IPS DF 4.7 (cell line): Measurements from ENCODE around the gene TRPC4.

Experiments
- DNase-seq: peaks from one replicate; pipeline ENCODE4 v3.0.0-alpha.2; 2013; ENCODE audit warnings: low spot score; ENCODE audit errors: extremely low read depth

The TRPC4 gene

DNA sequence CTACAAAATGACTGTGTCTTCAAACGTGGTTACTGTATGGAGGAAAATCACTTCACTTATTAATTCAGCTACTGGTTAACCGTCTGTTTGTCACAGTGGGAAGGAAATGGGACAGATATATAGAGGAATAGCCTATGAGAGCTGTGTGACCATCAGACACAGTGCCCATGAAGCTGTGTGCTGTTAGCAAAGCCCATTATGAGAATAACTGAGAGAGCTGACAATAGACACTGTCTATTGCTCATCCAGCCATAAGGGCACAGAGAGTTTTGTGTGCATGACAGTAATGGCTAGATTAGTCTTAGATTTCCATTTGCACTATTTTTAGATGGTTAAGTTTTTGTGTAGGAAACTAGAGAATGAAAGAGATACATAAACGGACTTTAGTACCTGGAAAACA lies 206.9 kb downstream of the TRPC4 start:
- DNase-seq: no peak

DNA sequence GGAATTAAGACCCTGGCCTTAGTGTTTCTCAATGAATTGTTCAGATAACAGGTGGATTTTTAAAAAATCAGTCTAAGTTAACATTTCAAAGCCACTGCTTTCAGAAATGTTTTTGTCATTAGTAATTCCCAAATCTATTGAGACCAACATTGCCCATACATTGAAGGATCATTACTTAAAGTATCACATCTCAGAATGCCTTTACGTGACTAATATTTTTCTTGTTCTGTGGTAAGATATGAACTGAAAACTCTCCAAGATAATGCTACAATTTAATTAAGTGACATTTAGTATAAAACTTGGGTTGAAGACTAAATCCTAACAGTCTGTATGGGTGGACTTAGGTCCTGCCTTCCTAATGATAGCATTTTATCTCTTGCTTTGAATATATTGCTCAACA lies 211.6 kb downstream of the TRPC4 start:
- DNase-seq: no peak

DNA sequence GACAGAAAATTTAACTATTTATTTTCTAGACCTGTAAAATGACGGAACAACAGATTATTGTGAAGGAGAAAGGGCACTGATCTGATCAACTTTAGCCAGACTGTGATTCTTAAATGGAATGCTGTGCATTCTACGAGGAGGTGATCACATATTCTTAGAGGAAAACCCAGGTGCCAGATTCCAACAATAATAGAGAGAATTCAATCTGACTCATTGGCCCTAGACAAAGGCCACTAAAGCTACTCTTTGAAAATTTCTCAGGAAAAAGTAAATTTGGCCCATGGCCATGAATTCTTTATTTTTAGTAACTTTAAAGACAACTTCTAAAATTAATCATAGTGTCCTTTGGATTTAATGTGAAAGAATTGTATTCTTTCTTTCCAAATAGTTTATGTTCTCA lies 212.4 kb downstream of the TRPC4 start:
- DNase-seq: no peak

DNA sequence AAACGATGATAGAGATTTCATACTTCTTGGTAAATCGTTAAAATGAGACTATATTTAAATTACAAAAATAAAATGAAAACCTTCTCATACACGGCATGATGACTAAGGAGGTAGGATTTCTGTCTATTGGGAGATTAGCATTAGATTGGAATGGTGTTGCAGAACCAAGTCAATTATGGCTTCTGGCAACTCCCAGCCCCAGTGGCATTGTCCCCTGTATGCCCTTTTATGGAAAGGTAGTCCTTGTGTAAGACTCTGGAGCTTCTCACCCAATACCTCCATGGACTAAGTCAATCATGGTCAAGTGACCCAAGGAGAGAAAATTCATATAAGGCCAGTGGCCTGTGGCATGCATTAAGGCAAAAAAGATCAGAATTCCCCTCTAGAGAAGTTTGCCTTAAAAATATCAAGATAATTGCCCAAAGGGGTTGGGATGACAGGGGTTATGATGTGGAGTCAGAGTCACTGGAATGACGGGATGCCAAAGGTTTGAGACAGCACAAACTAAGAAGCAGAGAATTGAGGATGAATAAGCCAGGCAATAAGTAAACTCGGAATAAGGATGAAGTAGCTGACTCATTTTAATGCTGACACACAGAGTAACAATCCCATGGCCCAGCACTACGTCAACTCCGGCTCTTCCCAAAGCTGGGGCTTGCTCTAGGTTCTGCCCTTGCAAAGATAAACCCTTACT lies 213.2 kb downstream of the TRPC4 start:
- no peak for DNase-seq

DNA sequence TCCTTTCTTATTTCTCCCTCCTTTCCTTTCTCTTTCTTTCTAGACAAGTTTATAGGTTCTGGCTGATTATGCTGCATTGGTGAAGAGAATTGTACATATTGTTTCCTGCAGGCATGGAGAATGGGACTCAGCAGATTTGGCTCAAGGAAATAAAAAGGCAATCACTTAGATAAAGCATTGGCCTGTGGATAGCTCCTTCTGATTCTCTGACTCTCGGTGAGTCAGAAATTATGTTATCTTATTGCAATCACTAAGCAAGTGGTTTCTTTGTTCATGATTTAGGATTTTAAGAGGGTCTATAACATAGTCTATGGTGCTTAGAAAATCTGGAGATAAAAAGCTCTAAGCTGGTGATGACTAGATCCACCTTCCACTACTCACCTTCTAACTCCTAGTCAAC lies 217.0 kb downstream of the TRPC4 start:
- no peak for DNase-seq

DNA sequence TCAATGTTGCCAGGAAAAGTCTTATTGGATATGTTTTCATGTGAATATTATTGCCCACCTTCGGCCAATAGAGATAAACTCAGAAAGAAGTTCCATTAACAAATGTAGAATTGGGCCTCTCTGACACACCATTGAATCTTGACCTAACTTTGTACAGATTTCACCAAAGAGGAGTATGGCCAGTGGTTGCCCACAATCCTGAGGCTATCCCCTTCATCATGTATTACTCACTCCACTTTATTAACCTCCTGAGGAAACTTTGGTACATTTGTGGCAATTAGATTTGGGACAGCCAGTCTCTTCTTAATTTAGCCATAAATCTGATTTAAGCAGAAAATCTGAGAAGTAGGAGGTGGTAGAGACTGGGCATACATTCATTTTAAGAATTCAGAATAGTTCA lies 217.7 kb downstream of the TRPC4 start:
- no peak for DNase-seq

DNA sequence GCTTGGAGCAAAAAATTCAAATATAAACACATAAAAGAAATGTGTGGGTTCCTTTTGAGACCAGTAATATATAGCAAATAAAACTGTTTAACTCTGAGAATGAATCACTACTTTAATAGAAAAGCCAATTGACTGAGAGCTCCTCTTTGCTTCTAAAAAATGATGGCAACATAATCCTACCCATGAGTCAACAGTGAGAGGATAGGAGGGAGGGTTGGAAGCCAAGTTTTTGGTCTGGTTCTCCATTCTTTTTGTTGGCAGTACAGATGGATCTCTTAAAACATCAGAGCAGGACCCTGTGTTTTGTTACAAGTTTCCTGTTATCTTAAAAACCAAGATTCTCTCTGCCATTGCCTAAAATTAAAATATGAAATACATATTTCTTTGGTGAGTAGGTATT lies 221.0 kb downstream of the TRPC4 start:
- no peak for DNase-seq

DNA sequence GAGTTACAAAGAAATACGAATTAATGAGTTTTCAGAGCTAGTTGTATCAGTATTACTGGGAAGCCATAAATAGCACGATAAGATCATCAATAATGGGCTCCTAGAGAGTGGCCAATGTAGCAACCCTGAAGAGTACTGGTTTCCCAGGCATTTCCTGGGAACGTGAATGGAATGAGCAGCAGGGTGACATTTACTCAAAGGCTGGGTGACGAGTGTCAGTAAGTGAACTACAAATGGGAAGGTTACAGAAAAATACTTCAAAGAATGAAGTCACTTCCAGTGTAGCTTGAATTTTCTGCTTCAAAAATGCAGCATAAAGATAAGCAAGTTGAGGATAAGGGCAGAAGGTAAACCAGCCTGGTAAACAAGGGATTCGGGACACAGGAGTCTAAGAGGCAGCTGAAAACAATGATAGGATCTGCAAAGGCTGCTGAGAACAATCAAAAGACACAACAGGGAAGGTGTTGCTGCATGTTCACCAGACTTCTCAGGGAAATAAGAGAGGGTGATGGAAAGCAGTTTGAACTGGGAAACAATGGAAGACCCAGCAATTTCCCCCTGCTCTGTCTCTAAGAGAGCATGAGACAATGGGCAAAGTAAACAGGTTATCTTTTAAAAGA lies 222.4 kb downstream of the TRPC4 start:
- DNase-seq: no peak

DNA sequence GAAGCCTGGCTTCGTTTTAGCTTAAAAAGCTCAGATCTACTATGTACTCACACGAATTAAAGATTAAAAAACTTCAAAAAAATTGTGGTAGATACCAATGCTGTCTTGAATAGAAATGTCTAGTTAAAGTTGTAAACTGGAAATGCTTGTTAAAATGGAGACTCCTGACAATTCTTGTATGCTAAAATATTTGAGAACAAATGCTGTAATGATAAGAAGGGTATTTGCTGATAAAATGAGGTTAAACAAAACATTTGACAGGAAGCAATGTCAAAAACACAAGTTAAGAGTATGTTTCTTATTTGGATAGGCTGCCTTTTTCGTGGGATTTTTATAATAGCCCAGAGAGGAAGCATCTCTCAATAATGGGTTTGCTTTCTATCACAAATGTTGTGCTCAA lies 223.0 kb downstream of the TRPC4 start:
- DNase-seq: no peak

DNA sequence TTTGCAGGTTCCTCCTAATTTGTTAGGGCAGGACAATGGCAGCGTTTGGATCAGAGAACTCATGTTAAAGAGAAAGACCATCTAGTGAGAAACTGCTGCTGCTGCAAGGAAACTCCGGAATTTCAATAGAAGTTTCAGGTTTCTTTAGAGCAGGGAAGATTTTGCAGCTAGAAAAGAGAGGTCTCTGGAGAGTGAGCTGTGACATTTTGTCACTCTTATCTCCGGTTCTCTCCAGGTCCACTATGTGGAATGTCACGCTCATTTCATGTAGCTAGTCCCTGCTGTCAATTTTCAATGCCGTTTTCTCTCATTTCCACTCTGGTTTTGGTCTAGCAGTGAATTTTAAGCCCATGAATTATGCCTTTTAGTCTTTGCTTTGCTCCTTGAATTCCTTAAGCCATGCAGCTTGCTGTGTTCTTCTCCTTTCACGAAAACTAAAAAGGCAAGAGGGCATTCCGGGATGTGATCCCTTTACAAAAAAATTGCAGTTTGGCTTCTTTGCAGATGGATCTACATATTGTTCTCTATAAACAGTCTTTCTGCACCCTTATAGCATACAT lies 224.3 kb downstream of the TRPC4 start:
- DNase-seq: no peak

DNA sequence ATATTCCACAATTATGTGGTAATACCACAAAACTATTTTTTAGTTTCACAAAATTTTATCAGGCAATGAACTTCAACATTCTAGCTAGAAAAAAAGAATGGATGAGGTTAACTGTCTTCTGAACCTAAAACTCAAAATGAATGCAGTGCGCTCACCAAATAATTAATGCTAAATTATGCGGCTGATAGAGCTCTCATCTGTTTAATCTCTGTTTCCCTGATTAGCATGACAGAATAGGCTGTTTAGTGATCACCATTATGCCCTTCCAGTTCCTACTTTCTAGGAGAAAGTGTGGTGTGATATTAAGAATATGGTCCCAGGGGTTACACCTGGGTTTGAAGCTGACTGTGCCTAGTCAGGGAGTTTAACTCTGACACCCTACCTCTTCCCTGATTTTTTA lies 228.2 kb downstream of the TRPC4 start:
- DNase-seq: no peak

DNA sequence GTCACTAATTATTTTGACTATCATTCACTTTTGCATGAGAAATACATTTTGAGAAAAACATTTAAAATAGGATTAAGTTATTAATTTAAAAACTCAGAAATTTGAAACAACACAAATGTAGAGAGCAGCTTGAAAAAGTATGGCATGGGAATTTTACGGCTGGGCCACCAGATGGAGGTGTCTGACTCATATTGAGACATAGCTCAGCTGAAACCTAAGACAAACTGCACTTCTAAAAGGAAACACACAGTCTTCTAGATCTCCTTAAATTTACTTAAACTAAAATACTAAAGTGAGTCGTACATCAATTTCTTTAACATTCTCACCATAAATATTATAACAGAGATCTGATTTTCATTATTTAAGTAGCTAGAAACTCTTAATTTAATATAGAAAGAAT lies 229.1 kb downstream of the TRPC4 start:
- DNase-seq: no peak

DNA sequence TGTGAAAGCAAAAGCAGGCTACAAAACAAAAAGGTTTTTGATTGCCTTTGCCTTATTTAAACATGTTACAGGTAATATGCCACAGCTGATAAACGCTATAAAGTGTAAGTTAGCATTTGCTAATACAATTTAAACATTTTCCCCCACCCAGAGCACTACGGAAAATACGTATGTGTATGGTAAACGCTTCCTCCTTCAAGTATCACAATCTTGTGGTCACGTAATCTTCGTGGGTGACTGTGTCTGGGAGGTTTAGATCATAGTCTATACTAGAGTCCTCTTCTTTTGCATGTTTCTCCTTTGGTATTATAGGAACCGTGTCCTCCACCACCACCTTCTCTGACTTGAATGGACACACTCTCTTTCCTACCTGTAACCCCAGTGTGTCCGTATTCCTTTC lies 232.9 kb downstream of the TRPC4 start:
- no peak for DNase-seq

DNA sequence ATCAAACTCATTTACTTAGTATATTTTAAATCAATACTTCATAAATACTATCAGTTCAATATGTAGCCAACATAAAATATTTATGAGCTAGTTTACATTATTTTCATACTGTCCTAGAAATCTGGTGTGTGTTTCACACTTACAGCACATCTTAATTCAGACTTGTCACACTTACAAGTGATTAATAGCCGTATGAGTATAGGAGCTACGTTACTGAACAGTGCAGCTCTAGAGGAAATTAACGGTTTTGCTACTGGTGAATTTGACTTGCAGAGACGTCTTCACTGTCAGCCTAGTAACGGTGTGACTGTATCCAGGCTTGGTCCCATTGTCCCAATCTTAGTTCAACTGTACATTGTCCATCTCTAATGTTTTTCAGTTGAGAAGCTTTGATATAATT lies 237.3 kb downstream of the TRPC4 start:
- DNase-seq: no peak

DNA sequence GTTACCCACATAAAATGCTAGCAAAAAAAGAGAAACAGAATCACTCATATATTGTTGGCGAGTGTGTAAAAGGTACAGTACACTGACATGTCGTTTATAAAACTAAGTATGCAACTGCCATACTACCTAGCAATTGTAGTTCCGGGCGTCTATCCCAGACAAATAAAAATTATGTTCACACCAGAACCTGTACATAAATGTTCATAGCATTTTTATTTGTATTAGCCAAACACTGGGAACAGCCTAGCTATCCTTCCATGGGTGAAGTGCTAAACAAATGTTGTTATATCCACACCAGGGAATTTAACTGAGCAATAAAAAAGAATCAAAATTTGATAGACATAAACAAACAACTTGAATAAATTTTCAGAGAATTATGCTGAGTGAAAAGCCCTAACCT lies 242.1 kb downstream of the TRPC4 start:
- no peak for DNase-seq

DNA sequence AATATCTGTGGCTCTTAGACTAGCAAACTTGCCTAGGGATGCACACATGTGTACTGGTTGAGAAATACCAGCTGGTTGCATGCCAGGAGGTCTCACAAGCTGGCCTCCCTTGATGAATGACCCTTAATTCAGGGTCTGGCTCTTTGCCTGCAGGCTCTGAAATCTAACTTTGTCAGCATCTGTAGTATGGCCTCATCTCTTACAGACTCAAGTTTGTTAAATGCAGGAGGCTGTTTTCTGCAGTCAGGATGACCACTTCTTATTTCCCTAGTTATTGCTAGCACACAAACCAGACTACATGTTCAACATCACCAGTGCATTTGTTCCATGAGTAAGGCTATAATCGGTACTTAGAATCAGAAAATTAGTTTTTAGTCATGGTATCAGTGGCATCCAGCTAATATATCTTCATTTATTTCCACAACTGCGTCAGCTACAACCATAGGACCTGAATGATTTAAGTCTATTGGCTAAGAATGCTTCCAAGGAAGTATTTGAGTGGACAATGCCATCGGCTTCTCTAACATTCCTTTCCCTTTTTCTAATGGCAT lies 247.7 kb downstream of the TRPC4 start:
- DNase-seq: no peak

DNA sequence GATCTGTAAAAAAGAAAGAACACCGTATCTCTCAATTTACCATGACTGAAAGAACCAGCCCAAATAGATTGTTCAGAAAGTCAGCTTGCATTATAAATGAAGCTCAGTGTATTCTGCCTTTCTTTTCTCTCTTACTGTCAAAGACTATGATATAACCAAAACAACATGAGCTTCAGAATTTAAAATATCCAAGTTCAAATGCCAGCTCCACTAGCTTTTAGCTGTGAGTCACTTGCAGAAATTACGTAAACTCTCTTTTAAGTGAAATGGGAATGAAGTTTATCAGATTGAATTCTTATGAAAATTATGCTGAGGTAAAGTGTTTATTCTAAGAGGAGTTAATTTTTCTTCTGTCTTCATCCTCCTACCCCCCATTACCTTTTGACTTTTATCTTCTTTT lies 251.0 kb downstream of the TRPC4 start:
- DNase-seq: no peak

DNA sequence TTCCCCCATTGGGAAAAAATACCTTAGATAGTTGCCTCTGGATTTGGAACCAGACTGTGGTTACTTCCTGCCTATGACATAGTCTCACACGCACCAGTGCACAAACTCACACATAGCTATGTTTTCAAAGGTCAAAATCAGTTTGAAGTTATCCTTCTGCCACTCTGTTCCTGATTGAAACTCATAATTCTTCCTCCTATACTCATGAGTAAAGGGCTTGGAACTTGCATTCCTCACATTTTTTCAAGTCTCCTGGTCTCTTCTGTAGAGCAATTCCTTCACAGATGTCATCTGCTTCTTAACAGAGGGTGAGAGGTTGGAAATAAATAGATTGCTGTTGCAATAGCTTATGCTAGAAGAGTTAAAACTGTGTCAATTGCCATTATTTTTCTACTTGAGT lies 252.4 kb downstream of the TRPC4 start:
- DNase-seq: no peak

DNA sequence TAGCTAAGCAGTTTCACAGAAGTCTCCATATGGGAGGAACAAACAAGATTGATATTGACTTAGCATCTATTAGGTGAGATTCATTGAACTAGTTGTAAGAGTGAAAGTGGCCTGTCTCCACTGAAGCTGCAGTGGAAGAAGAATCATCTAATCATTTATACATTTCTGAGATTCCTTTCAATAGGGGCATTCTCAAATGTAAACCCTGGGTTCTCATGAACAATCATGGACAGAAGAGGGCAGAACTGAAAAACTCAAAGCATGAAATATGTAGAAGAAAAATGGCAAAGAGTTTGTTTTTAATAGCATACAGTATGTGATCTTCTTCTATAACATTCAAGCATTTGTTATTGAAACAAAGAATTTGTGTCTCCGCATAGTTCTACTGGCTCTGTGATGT lies 253.4 kb downstream of the TRPC4 start:
- no peak for DNase-seq

DNA sequence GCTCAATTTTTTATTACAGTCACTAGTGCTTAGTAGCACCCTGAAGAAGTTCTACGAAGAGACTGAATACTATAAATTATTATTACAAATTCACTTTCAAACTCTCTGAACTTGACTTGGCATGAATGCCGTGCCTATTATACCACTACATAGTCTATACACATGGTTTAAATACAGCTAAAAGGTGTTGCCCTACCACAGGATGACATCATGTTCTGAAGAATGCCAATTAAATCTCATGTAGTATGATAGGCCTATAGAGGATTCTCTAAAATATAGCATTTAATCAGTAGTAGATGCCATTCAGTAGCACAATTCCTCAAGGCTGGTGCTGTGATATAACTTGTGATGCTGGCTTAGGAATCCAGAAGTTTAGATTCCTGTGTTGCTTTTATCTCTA lies 254.3 kb downstream of the TRPC4 start:
- no peak for DNase-seq

DNA sequence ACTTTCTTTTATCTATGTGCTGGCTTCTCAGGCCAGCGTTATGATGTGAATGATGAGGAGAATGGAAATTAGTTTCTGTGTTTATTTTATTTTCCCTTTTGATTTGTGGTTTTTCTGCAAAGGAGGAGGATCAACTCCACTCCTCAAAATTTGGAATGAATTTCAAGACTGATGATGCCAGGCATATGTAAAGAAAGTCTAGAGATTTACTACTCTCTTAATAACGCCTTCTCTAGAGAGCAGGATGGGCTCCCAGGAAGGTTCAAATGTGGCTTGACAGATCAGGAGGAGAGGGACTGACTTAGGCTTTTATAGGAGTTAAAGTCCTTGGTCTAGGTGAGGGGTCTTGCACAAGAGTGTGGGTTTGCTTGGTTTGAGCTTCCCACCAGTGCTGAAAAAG lies 255.9 kb downstream of the TRPC4 start:
- DNase-seq: no peak

DNA sequence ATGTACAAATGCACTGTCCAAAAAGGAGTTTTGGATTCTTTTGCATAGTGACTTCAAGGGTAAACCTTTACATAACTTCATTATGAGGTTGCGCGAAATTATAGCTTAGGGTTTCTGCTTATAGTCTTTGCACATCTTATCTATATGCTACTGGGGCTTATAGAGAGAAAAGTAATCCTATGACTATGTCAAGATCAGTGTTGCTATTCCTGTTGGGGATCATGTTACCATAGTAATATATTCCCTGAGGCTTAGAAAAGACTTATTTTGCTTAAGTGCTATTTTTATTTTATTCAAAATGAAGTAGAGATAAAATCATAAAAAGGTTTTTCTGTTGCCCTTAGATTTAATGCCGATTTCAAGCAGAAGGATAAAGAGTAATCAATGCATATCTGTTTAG lies 256.3 kb downstream of the TRPC4 start:
- DNase-seq: no peak

DNA sequence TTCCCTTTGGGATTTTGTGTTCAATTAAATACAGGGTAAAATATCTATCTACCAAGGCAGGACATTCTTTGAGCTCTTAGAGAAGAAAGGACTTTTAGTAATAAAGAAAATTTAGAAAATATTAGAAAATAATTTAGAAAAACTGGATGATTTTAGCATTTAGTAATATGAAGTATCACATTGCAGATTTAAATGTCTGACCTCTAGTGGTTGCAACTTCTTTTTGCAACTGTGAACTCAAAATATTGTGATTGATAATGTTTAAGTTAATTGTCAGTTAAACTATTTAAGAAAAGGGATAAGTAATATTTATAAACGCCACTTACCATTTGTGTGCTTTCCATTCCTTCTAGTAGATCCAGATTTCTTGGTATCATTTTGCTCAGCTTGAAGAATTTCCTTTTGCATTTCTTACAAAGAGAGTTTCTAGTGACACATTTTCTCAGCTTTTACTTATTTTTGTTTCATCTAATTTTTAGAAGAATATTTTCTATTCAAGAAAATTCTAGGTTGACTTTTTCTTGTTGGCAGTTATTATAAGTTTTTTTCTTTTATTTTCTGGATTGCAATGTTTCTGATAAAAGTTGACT lies 260.7 kb downstream of the TRPC4 start:
- DNase-seq: no peak
